Rectal smooth muscle tissue (tissue), 1 donor: ENCODE data around the gene SKA1.

ENCODE experiments used
- H3K27ac ChIP-seq: one replicate; pipeline ENCODE4 v1.7.0; 2013; ENCODE audit warnings: low read depth, low read length, inconsistent platforms
- H3K27me3 ChIP-seq: one replicate; pipeline ENCODE4 v1.7.0; 2013; ENCODE audit warnings: low read length; ENCODE audit not compliant: control insufficient read depth, insufficient read depth
- H3K36me3 ChIP-seq: one replicate; pipeline ENCODE4 v1.7.0; 2013; ENCODE audit warnings: low read length; ENCODE audit not compliant: control insufficient read depth, insufficient read depth
- H3K4me1 ChIP-seq: one replicate; pipeline ENCODE4 v1.7.0; 2013; ENCODE audit warnings: low read length; ENCODE audit not compliant: control insufficient read depth, insufficient read depth
- H3K4me3 ChIP-seq: one replicate; pipeline ENCODE4 v1.7.0; 2013; ENCODE audit warnings: low read length
- H3K9ac ChIP-seq: one replicate; pipeline ENCODE4 v1.7.0; 2013; ENCODE audit warnings: low read length

SKA1 gene

GRCh38 chr18:50359806-50360205 lies 15.0 kb upstream of the SKA1 start:
- H3K27ac ChIP-seq: no peak overlapping the region
- H3K4me3 ChIP-seq: no peak overlapping the region
- no peaks in the 10 kb centered on the region for H3K36me3 ChIP-seq
- no peaks in the 10 kb centered on the region for H3K27me3 ChIP-seq
- no peak overlapping the region for H3K9ac ChIP-seq
- no peaks in the 10 kb centered on the region for H3K4me1 ChIP-seq

- no peaks in the 10 kb centered on the region for H3K36me3 ChIP-seq
- no peak overlapping the region for H3K4me3 ChIP-seq
- H3K9ac ChIP-seq: no peak overlapping the region
- H3K27me3 ChIP-seq: no peaks in the 10 kb centered on the region
- no peaks in the 10 kb centered on the region for H3K4me1 ChIP-seq
- H3K27ac ChIP-seq: no peak overlapping the region
Observed at GRCh38 chr18:50360611-50361010, 14.2 kb upstream of the SKA1 start.

GRCh38 chr18:50369672-50370071 lies 5.2 kb upstream of the SKA1 start:
- Histone ChIP-seq H3K36me3 (no peaks in the 10 kb centered on the region), H3K4me3 (no peak overlapping the region), H3K27me3 (no peaks in the 10 kb centered on the region), H3K9ac (no peak overlapping the region), H3K27ac (no peak overlapping the region), H3K4me1 (no peaks in the 10 kb centered on the region)

GRCh38 chr18:50372743-50373142 lies 2.1 kb upstream of the SKA1 start:
- Histone ChIP-seq H3K9ac (no peak overlapping the region), H3K27ac (no peak overlapping the region)

GRCh38 chr18:50373561-50374219 lies 1.2 kb upstream of the SKA1 start:
- Histone ChIP-seq H3K27me3 (no peaks in the 10 kb centered on the region), H3K4me1 (peaks cover 6% of the 10 kb centered on the region), H3K4me3 (no peak overlapping the region), H3K27ac (no peak overlapping the region), H3K9ac (no peak overlapping the region), H3K36me3 (no peaks in the 10 kb centered on the region)

More at GRCh38 chr18:50372743-50373142, 2.1 kb upstream of the SKA1 start:
- no peaks in the 10 kb centered on the region for H3K36me3 ChIP-seq
- H3K4me1 ChIP-seq: peaks cover 6% of the 10 kb centered on the region
- H3K27me3 ChIP-seq: no peaks in the 10 kb centered on the region
- H3K4me3 ChIP-seq: no peak overlapping the region

DNA sequence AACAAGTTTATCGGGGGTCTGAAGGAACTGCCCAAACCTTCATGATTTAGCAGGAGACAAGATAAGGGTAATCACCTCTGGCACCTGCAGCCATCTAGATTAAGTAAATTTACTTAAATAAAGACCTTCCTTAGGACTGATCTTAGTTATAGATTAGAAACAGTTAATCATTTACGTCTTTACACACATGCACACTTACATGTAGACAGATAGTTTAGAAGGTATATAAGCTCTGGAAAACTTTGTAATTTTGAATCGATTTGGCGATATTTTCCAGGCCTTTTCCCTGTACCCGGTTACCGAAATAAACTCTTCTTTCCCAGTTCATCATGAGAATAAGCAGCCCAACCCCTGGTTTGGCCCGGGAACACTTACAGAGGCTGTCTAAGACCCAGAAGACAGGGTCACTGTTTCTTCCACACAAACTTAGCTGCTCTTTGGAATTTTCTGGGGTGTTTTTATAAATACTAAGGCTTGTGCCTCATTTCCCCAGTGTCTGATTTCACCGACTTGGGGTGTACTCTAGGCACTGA lies 560 bp upstream of the SKA1 start:
- H3K4me1 ChIP-seq: peaks cover 6% of the 10 kb centered on the region
- peak overlapping the region; percentile 79 for H3K27ac ChIP-seq
- no peaks in the 10 kb centered on the region for H3K36me3 ChIP-seq
- H3K27me3 ChIP-seq: no peaks in the 10 kb centered on the region
- no peak overlapping the region for H3K9ac ChIP-seq
- peak overlapping the region; percentile 75 for H3K4me3 ChIP-seq

- Histone ChIP-seq H3K4me3 (no peak overlapping the region), H3K4me1 (peaks cover 6% of the 10 kb centered on the region), H3K36me3 (no peaks in the 10 kb centered on the region), H3K27me3 (no peaks in the 10 kb centered on the region), H3K9ac (no peak overlapping the region), H3K27ac (no peak overlapping the region)
Observed at GRCh38 chr18:50377061-50377798, 2.4 kb downstream of the SKA1 start.

DNA sequence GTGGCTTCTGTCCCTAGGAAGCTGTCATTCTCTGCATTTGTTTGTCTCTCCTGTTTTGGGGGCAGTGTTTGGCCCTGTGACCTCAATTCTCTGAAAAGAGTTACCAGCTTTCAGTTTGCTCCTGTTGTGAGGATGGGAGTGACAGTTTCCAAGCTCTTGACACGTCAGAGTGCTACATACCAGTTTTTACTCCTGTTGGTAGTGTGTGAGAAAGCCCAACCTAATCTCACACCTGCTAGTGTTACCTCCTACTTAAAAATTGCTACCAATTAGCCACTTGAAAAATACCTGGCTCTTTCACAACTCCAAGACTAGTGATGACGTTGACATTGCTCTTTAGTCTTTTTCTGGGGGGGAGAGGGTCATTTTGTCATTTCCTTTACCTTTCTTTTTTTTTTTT lies 14.1 kb downstream of the SKA1 start:
- Histone ChIP-seq H3K27me3 (no peaks in the 10 kb centered on the region), H3K27ac (no peak overlapping the region), H3K4me3 (no peak overlapping the region), H3K36me3 (no peaks in the 10 kb centered on the region), H3K4me1 (no peaks in the 10 kb centered on the region), H3K9ac (no peak overlapping the region)

- Histone ChIP-seq H3K9ac (no peak overlapping the region), H3K27me3 (no peaks in the 10 kb centered on the region), H3K4me3 (no peak overlapping the region), H3K27ac (no peak overlapping the region), H3K4me1 (no peaks in the 10 kb centered on the region), H3K36me3 (no peaks in the 10 kb centered on the region)
Observed at GRCh38 chr18:50393802-50394201, 19.0 kb downstream of the SKA1 start.

- Histone ChIP-seq H3K4me3 (no peak overlapping the region), H3K4me1 (no peaks in the 10 kb centered on the region), H3K27ac (no peak overlapping the region), H3K36me3 (no peaks in the 10 kb centered on the region), H3K27me3 (no peaks in the 10 kb centered on the region), H3K9ac (no peak overlapping the region)
Observed at GRCh38 chr18:50395093-50395492, 20.2 kb downstream of the SKA1 start.

- Histone ChIP-seq H3K36me3 (no peaks in the 10 kb centered on the region), H3K4me1 (no peaks in the 10 kb centered on the region), H3K27ac (no peak overlapping the region), H3K9ac (no peak overlapping the region), H3K27me3 (no peaks in the 10 kb centered on the region), H3K4me3 (no peak overlapping the region)
Observed at GRCh38 chr18:50396005-50396660, 21.3 kb downstream of the SKA1 start.

- no peak overlapping the region for H3K9ac ChIP-seq
- H3K4me1 ChIP-seq: no peaks in the 10 kb centered on the region
- no peak overlapping the region for H3K27ac ChIP-seq
- H3K27me3 ChIP-seq: no peaks in the 10 kb centered on the region
- no peak overlapping the region for H3K4me3 ChIP-seq
- no peaks in the 10 kb centered on the region for H3K36me3 ChIP-seq
Observed at GRCh38 chr18:50397023-50397422, 22.2 kb downstream of the SKA1 start.
